Measurements from ENCODE around the gene GAB1. TPM values are rescaled to one million over a fixed set of nuclear protein-coding genes. Genes with fewer than 3 reads are reported as not detected.

Gene GAB1
- polyA plus RNA-seq, 3 donors: 2.3 to 12.7 (median 3.9) TPM

- 72 to 77% (median 76%) methylated on average over 5 of the region's 5 CpGs for WGBS, 3 donors
- H3K27ac ChIP-seq (ENCODE audit: low read depth, low read length): no peak overlapping the region
These were observed 62.7 kb downstream of the GAB1 start for GRCh38 chr4:143399113-143399949.

- 91 to 94% (median 93%) methylated on average over 2 of the region's 2 CpGs for WGBS, 3 donors
- H3K27ac ChIP-seq (ENCODE audit: low read depth, low read length): no peak overlapping the region
These were observed 63.4 kb downstream of the GAB1 start for GRCh38 chr4:143400082-143400481.

GRCh38 chr4:143402776-143403552 lies 66.3 kb downstream of the GAB1 start:
- H3K27ac ChIP-seq (ENCODE audit: low read depth, low read length): no peak overlapping the region

GRCh38 chr4:143403553-143403820 lies 66.8 kb downstream of the GAB1 start:
- 20 to 67% (median 23%) methylated on average over 4 of the region's 4 CpGs for WGBS, 3 donors

More at GRCh38 chr4:143402776-143403552, 66.3 kb downstream of the GAB1 start:
- WGBS, 3 donors: 30 to 76% (median 32%) methylated on average over 4 of the region's 4 CpGs

GRCh38 chr4:143404555-143404954 lies 67.9 kb downstream of the GAB1 start:
- 83 to 90% (median 87%) methylated on average over 3 of the region's 3 CpGs for WGBS, 3 donors
- H3K27ac ChIP-seq (ENCODE audit: low read depth, low read length): no peak overlapping the region

More at GRCh38 chr4:143403553-143403820, 66.8 kb downstream of the GAB1 start:
- H3K27ac ChIP-seq (ENCODE audit: low read depth, low read length): no peak overlapping the region

- WGBS, 3 donors: 44 to 61% (median 46%) methylated on average over 3 of the region's 3 CpGs
These were observed 68.5 kb downstream of the GAB1 start for GRCh38 chr4:143405075-143405730.

GRCh38 chr4:143406523-143406922 lies 69.8 kb downstream of the GAB1 start:
- H3K27ac ChIP-seq (ENCODE audit: low read depth, low read length): no peak overlapping the region
- 22 to 36% (median 24%) methylated on average over 3 of the region's 3 CpGs for WGBS, 3 donors

More at GRCh38 chr4:143405075-143405730, 68.5 kb downstream of the GAB1 start:
- H3K27ac ChIP-seq (ENCODE audit: low read depth, low read length): no peak overlapping the region

- WGBS, 3 donors: 29 to 66% (median 38%) methylated on average over 3 of the region's 3 CpGs
- H3K27ac ChIP-seq (ENCODE audit: low read depth, low read length): no peak overlapping the region
These were observed 70.8 kb downstream of the GAB1 start for GRCh38 chr4:143407474-143407873.

- WGBS, 3 donors: 71 to 79% (median 71%) methylated on average over 2 of the region's 2 CpGs
These were observed 71.2 kb downstream of the GAB1 start for GRCh38 chr4:143407888-143408287.

GRCh38 chr4:143410015-143410414 lies 73.3 kb downstream of the GAB1 start:
- no peak overlapping the region for H3K27ac ChIP-seq (ENCODE audit: low read depth, low read length)
- WGBS, 3 donors: 80 to 92% (median 82%) methylated on average over 3 of the region's 3 CpGs

More at GRCh38 chr4:143407888-143408287, 71.2 kb downstream of the GAB1 start:
- H3K27ac ChIP-seq (ENCODE audit: low read depth, low read length): no peak overlapping the region

- WGBS, 3 donors: 40 to 61% (median 53%) methylated on average over 7 of the region's 7 CpGs
- no peak overlapping the region for H3K27ac ChIP-seq (ENCODE audit: low read depth, low read length)
These were observed 75.1 kb downstream of the GAB1 start for GRCh38 chr4:143411527-143412419.

GRCh38 chr4:143412420-143412758 lies 75.7 kb downstream of the GAB1 start:
- WGBS, 3 donors: 79 to 83% (median 81%) methylated on average over 3 of the region's 3 CpGs
- no peak overlapping the region for H3K27ac ChIP-seq (ENCODE audit: low read depth, low read length)

GRCh38 chr4:143417679-143418403 lies 81.2 kb downstream of the GAB1 start:
- no peak overlapping the region for H3K27ac ChIP-seq (ENCODE audit: low read depth, low read length)
- 71 to 88% (median 78%) methylated on average over 12 of the region's 12 CpGs for WGBS, 3 donors

GRCh38 chr4:143420227-143420626 lies 83.6 kb downstream of the GAB1 start:
- H3K27ac ChIP-seq (ENCODE audit: low read depth, low read length): no peak overlapping the region

GRCh38 chr4:143421609-143422008 lies 84.9 kb downstream of the GAB1 start:
- no peak overlapping the region for H3K27ac ChIP-seq (ENCODE audit: low read depth, low read length)
- 75 to 85% (median 78%) methylated on average over 1 of the region's 1 CpG for whole genome bisulfite sequencing, 3 donors

More at GRCh38 chr4:143420227-143420626, 83.6 kb downstream of the GAB1 start:
- WGBS, 3 donors: 78 to 89% (median 80%) methylated on average over 2 of the region's 2 CpGs

GRCh38 chr4:143424276-143424675 lies 87.6 kb downstream of the GAB1 start:
- no peak overlapping the region for H3K27ac ChIP-seq (ENCODE audit: low read depth, low read length)

- WGBS, 3 donors: 95 to 97% (median 96%) methylated on average over 10 of the region's 10 CpGs
- H3K27ac ChIP-seq (ENCODE audit: low read depth, low read length): no peak overlapping the region
These were observed 95.0 kb downstream of the GAB1 start for GRCh38 chr4:143431526-143432257.

All from adipose tissue (tissue), 3 donors.